Measurements from ENCODE around the gene CALN1. TPM values are rescaled to one million over a fixed set of nuclear protein-coding genes. Genes with fewer than 3 reads are reported as not detected.

Gene CALN1
- total and polyA plus RNA-seq, 7 donors = under 0.01 TPM; not detected in 5

- 63 to 77% methylated on average over 3 of the region's 3 CpGs for WGBS, 2 donors
- H3K4me3 ChIP-seq = no peak overlapping the region
- DNase-seq = no peak
These were observed 255.5 kb downstream of the CALN1 start for GRCh38 chr7:72156671-72157070.

DNA sequence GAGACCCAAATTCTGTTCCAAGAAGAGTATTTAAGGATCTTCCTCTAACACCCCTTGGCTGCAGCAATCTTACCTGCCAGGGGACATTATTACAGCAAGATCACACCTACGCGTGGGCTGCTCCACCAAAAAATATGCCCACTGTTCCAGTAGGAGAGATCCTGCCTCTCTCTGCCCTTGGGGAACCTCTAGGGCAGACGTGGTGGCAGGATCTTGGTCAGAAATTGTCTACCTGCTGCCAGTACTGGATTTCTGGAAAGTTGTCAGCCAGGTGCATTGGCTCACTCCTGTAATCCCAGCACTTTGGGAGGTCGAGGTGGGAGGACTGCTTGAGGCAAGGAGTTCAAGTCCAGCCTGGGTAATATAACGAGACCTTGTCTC lies 259.0 kb downstream of the CALN1 start:
- Histone ChIP-seq H3K4me1 (no peaks in the 10 kb centered on the region), H3K4me3 (no peak overlapping the region), H3K27me3 (no peaks in the 10 kb centered on the region), H3K27ac (peak overlapping the region in 3 of 4 donors; percentile 5 to 32 (median 21)), H3K36me3 (no peaks in the 10 kb centered on the region), H3K9me3 (peaks cover 0 to 5% (median 0%) of the 10 kb centered on the region in 4 donors)
- no peak for TF ChIP-seq POLR2A (IDR thresholded peaks at IDR 0.05)
- TF ChIP-seq, protein P1, sequence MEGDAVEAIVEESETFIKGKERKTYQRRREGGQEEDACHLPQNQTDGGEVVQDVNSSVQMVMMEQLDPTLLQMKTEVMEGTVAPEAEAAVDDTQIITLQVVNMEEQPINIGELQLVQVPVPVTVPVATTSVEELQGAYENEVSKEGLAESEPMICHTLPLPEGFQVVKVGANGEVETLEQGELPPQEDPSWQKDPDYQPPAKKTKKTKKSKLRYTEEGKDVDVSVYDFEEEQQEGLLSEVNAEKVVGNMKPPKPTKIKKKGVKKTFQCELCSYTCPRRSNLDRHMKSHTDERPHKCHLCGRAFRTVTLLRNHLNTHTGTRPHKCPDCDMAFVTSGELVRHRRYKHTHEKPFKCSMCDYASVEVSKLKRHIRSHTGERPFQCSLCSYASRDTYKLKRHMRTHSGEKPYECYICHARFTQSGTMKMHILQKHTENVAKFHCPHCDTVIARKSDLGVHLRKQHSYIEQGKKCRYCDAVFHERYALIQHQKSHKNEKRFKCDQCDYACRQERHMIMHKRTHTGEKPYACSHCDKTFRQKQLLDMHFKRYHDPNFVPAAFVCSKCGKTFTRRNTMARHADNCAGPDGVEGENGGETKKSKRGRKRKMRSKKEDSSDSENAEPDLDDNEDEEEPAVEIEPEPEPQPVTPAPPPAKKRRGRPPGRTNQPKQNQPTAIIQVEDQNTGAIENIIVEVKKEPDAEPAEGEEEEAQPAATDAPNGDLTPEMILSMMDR (IDR thresholded peaks at IDR 0.05) = no peak
- no peak for TF ChIP-seq EP300 (IDR thresholded peaks at IDR 0.05)
- TF ChIP-seq POLR2AphosphoS5 (IDR thresholded peaks at IDR 0.05) = no peak
- 61 to 82% methylated on average over 5 of the region's 5 CpGs for WGBS, 2 donors
- intact Hi-C loops (cut with DNase I) = no loop called here
- DNase-seq = no peak

More at GRCh38 chr7:72156671-72157070, 255.5 kb downstream of the CALN1 start:
- Histone ChIP-seq H3K4me1 (no peaks in the 10 kb centered on the region), H3K36me3 (no peaks in the 10 kb centered on the region), H3K27me3 (no peaks in the 10 kb centered on the region), H3K9me3 (peaks cover 0 to 5% (median 0%) of the 10 kb centered on the region in 4 donors), H3K27ac (no peak overlapping the region)
- TF ChIP-seq, protein P1 (IDR thresholded peaks at IDR 0.05) = no peak
- intact Hi-C loops (cut with DNase I) = no loop called here

GRCh38 chr7:72152161-72153131 lies 259.7 kb downstream of the CALN1 start:
- TF ChIP-seq, protein P1 (IDR thresholded peaks at IDR 0.05) = no peak
- no peak for TF ChIP-seq EP300 (IDR thresholded peaks at IDR 0.05)
- no peak for TF ChIP-seq POLR2A (IDR thresholded peaks at IDR 0.05)
- TF ChIP-seq POLR2AphosphoS5 (IDR thresholded peaks at IDR 0.05) = no peak
- H3K27ac ChIP-seq = peak overlapping the region in 3 of 4 donors; percentile 13 to 32 (median 21)
- no peaks in the 10 kb centered on the region for H3K36me3 ChIP-seq
- no peaks in the 10 kb centered on the region for H3K4me1 ChIP-seq
- peaks cover 0 to 5% (median 0%) of the 10 kb centered on the region in 4 donors for H3K9me3 ChIP-seq
- H3K4me3 ChIP-seq = no peak overlapping the region
- 54% methylated on average over 7 of the region's 7 CpGs for WGBS, 2 donors
- no peak for DNase-seq
- intact Hi-C loops (cut with DNase I) = no loop called here
- H3K27me3 ChIP-seq = no peaks in the 10 kb centered on the region

- Histone ChIP-seq H3K36me3 (no peaks in the 10 kb centered on the region), H3K27me3 (no peaks in the 10 kb centered on the region), H3K27ac (no peak overlapping the region), H3K4me3 (no peak overlapping the region), H3K9me3 (peaks cover 0 to 4% (median 2%) of the 10 kb centered on the region in 4 donors), H3K4me1 (no peaks in the 10 kb centered on the region)
- no peak for DNase-seq
- WGBS, 2 donors = 57 to 84% methylated on average over 2 of the region's 2 CpGs
- intact Hi-C loops (cut with DNase I) = no loop called here
- TF ChIP-seq POLR2AphosphoS5 (IDR thresholded peaks at IDR 0.05) (no peak), EP300 (IDR thresholded peaks at IDR 0.05) (no peak), POLR2A (IDR thresholded peaks at IDR 0.05) (no peak)
- TF ChIP-seq, protein P1 (IDR thresholded peaks at IDR 0.05) = no peak
These were observed 271.6 kb downstream of the CALN1 start for GRCh38 chr7:72140566-72140965.
